ENCODE data around the gene DNAH8.
"Not testable (repeated sequence)": the region's sequence is repeated elsewhere in the genome, so short reads cannot be mapped to it uniquely, and the experiment has no call there.

DNAH8 gene, protein sequence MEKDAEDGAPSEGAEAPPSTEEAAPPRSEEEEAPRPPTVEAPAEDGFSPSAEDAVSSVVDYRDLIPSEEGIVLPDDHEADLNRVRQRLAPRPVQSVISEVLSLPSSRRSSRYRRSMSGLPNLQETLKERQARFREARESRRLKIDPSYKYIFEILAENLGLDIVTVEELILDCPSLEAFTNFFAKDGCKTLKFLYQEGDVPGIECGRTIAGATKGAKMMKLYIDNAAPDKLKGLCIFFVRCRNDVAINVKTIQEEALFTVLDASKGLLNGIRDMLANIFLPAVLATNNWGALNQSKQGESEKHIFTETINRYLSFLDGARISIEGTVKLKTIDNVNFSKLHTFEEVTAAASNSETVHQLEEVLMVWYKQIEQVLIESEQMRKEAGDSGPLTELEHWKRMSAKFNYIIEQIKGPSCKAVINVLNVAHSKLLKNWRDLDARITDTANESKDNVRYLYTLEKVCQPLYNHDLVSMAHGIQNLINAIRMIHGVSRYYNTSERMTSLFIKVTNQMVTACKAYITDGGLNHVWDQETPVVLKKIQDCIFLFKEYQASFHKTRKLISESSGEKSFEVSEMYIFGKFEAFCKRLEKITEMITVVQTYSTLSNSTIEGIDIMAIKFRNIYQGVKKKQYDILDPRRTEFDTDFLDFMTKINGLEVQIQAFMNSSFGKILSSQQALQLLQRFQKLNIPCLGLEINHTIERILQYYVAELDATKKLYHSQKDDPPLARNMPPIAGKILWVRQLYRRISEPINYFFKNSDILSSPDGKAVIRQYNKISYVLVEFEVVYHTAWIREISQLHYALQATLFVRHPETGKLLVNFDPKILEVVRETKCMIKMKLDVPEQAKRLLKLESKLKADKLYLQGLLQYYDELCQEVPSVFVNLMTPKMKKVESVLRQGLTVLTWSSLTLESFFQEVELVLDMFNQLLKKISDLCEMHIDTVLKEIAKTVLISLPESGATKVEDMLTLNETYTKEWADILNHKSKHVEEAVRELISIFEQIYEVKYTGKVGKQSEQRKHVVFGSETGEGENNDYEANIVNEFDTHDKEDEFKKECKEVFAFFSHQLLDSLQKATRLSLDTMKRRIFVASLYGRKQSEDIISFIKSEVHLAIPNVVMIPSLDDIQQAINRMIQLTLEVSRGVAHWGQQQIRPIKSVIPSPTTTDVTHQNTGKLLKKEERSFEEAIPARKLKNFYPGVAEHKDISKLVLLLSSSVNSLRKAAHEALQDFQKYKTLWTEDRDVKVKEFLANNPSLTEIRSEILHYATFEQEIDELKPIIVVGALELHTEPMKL (N-terminal part only)

DNA sequence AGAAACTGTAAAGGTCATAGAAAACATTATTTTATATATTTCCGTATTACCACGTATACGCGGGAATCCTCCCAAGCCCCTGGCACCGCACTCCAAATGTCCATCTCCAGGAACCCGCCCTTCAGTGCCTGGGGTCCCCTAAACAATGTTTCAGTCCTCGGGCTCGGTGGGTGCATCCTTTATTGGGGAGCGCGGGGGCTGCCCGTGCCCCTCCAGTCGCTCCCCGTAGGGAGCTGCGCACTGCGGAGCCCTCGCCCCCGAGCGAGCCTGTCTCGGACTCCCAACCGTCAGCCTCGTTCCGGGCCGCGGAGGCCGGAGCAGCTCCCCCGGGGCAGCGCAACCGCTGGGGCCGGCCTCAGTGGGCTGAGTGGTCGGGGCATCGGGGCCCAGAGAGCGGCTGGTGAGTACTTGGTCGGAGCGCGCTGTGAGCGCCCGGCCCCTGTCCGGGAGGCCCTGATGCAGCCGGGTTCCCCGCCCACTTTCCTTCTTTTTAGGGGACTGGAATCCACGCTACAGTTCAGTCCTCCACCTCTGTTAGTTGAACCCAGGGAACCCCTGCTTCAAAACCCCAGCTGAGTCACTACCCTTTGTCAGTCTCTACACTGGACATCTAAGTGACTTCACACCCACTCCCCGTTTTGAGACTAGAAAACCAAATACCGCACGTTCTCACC is at the start of gene DNAH8:
Gene DNAH8 (plus strand): TSS at position 296 of the 674 bp plus-strand sequence. CDS start 7,499 bp downstream, outside the sequence.
- DNase-seq: peak; percentile 9

DNA sequence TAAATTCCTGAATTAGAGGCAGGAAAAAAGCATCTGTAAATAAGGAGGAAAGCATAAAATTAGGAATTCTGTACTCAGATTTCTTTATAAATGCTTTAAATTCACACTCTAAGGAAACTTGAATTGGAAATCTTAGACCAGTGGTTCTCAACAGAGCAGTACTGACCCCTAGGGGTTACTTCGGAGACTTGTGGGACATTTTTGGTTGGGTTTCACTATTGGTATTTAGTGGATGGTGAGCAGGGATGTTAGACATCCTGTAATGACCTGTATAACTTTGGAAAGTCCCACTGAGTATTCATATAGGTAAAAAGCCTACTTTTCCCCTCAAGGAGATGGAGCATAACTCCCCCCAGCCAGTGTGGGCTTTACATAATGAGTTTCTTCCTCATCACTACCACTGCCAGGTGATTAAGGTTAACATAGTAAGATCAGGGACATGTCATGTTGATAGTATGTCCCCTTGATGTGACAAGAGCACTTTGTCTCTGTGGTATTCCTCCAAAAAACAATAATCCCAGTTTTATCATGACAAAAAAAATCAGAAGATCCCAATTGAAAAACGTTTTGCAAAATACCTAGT is 43.1 kb upstream of the DNAH8 start:
- no peak for DNase-seq

DNA sequence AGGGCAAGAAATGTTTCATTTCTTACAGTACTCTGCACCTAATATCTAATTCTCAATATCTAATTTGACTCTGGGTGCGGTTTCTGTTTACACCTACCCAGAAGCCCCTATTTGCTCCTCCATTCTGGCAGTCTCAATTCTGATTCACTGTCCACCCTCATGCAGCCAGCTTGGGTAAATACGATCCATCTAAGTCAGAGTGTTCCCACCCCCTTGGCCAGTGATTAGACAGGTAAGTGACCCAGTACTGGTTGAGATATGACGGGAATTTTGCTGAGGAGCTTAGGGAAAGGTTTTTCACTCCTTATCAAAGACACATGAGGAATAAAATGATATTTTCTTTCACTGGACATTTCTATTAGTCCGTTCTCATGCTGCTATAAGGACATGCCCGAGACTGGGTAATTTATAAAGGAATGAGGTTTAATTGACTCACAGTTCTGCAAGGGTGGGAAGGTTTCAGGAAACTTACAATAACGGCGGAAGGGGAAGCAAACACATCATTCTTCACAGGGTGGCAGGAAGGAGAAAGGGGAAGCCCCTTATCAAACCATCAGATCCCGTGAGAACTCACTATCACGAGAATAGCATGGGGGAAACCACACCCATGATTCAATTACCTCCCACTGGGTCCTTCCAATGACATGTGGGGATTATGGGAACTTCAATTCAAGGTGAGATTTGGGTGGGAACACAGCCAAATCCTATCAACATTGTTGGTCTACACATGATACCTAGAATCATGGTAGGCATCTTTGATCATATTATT is 41.5 kb upstream of the DNAH8 start:
- no peak for DNase-seq

DNA sequence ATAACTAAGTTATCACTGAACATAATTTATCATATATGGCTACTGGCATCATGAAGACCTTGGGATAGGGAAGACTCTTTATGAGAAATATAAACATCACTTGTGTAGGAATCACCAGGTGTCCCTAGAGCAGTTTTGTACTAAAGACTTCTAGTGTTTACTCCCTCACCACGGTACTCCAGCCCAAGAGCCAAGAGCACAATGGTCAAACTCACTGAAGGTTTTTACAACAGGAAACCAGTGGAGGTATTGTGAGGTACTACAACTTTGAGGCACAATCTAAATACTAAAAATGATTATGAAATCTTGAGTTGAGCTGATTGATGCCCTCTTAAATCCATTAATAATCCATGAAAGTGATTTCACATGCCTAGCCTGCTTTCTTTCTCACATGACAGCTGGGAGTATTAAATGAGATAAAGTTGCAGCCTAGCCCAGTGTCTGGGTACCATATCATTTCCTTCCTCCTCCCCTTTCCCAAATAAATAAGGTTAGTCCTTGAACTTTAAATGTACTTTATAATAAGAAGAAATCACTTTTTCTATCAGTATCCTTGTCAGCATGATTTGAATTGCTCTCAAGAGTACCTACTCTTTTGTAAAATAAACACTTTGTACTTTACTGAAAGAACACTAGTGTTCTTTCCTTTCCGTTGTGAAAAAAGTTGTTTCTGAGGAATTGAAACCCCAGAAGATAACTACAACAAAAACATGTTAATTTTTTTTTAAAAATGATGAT is 38.7 kb upstream of the DNAH8 start:
- no peak for DNase-seq

DNA sequence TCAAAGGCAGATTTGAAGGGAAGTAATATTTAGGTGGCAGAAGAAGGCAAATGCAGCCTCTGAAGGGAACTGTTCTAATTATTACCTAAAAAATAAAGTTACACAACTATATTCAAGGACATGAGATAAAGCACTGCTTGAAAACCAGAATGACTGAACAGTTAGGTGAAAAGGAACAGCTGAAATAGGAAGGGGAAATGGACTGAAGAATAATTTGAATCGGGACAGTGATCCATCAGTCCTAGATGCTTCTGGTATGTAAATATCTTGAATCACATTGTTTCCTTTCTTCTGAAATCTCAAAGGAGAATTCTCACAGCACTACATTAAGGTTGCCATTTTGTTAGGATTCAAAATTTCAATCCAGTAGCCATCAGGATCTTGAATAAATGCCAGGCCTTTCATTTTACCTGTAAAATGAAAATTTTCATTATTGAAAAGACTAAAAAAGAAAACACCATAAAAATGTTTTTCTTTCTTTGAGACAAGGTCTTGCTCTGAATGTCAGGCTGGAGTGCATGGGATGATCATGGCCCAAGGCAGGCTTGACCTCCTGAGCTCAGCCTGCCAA is 38.1 kb upstream of the DNAH8 start:
- no peak for DNase-seq

DNA sequence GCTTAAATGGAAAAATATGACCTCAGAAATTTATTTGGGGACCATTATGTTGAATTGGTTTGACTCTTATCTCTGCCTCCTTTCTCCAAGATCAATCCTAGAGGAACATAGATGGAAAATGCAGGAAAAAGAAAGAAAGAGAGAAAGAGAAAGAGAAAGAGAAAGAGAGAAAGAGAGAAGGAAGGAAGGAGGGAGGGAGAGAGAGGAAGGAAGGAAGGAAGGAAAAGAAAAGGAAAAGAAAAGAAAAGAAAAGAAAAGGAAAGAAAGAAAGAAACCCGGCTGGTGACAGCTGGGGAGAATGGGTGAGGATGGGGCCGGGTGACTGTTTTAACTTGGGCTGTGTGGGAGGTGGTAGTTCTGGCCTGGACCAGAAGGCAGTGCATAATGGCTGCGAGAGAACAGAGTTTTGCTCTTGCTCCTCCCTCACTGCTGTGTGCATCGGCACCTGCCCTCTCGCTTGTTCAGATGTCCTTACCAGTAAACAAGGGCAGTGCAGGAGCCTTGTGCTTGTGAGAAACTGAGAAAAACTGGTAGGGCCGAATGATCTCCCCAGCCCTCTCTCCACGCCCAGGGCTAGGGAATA is 36.8 kb upstream of the DNAH8 start:
- DNase-seq: no peak

DNA sequence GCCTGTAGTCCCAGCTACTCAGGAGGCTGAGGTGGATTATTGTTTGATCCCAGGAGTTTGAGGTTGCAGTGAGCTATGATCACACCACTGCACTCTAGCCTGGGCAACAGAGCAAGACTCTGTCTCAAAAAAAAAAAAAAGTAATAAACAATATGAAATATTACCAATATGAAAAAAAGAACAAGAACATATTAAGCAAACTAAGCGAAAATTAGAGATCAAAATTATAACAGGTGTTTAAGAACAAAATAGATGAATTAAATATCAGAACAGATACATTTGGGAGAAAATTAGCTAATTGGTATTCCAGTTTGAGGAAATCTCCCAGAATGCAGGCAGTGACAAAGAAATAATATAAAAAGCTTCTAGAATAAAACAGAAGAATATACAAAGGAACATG is 35.4 kb upstream of the DNAH8 start:
- DNase-seq: no peak

DNA sequence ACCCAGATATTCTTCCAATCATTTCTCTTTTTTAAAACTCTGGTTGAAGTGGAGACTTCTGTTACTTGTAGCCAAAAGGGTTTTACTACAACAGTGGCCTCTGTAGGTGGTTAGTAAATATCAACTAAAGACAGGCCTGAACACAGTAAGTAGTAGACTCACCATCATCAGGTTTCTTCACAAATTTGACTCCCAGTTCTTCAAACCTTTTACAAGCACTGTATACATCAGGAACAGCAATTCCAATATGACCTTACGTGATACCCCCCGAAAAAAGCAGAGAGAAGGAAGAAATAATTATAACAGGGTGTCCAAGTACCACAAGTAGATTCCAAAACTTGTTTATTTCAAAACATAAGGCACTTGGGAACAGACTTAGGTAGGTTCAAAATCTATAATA is 33.3 kb upstream of the DNAH8 start:
- DNase-seq: no peak

DNA sequence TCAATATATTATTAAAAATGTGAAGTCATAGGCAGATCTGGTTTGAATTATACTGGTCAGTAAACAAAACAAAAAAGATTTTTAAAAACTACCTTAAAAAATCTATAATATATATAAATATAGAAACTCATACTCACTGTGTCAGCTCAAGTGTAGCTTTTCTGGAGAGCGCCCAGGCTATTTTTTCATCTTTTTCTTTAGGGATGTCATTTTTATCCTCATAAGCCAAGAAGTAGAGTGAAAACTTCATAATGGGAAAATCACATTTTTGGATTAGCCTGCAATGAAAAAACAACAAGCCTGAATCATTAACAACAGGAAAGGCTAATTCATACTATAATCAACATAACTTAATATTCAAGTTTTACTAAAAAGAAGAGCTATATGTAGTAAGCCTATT is 30.9 kb upstream of the DNAH8 start:
- no peak for DNase-seq

DNA sequence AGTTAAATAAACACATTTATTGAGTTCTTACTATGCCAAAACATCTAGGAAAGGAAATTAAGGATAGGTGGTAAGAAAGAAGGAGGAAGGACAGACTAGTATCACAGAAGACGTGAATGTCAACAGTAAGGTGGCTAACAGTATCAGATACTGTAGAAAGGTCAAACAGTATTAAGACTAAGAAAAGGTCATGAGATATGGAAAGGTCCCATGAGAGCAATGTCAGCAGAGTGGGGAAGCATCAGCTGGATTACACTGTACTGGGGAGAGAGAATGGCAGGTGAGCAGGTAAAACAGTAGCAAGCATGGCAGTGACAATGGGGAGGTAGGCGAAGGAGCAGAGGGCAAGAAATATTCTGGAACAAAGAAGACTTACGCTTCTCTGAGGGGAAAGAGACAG is 30.2 kb upstream of the DNAH8 start:
- no peak for DNase-seq

DNA sequence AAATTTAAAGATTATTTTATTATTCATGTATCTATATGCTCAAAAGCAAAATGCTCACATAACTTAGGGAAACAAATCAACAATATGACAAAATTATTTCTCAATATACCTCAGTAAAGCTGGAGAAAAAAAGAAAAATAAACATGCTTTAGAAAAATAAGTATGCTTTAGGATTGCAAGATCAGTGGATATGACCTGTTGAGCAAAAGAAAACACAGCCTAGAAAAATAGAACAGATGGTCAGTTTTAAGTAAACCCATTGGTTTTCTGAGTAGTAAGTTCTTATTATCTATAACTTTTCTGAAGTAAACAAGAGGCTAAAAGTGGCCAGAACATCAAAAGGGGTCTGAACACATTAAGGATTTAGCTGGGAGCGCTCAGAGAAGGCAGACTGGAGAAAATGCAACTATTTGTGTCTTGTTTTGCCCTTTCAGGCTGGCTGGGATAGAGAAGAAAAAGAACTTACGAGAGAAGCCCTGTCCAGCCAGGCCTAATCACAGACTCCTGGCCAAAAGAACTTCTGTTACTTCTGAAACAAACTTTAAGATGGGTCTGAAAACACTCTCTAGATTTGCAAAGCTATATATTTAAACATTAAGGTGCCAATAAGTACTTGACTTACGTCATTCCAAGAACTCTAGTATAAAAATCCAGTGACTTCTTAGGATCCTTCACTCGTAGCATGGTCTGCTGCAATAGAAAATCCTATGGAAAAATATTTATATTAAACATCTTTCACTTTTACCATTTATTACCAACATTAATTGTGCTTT is 28.7 kb upstream of the DNAH8 start:
- DNase-seq: no peak

DNA sequence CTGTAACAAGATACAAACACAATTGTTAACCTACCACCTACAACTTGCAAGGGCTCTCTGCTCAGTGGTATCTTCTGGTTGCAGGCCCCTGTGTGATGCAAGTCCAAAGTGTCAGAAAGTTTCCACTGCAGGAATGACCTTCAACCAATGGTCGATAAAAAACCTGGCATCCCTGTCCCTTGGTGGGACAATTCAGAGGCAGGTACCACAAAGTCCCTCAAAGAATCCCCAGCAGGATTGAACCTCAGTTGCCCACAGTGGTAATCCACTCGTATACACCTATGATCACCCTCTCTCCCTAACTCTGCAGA is 28.1 kb upstream of the DNAH8 start:
- no peak for DNase-seq

DNA sequence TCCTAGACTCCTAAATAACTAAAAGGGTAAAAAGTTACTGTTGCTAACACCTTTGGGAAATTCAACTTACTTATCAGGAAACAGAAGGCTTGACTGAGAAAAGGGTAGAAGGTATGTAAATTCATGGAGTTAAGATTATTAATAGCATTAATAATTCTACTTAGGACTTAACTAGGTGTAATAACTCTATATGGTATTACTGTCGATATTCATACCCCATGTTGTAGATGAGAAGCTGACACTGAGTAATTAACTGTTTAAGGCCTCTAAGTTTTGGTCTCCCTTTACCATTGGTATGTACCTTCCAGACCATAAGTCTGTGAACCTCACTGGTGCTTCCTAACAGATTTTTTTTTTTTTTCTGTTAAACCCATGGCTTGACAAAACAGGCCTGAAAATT is 27.6 kb upstream of the DNAH8 start:
- DNase-seq: no peak

DNA sequence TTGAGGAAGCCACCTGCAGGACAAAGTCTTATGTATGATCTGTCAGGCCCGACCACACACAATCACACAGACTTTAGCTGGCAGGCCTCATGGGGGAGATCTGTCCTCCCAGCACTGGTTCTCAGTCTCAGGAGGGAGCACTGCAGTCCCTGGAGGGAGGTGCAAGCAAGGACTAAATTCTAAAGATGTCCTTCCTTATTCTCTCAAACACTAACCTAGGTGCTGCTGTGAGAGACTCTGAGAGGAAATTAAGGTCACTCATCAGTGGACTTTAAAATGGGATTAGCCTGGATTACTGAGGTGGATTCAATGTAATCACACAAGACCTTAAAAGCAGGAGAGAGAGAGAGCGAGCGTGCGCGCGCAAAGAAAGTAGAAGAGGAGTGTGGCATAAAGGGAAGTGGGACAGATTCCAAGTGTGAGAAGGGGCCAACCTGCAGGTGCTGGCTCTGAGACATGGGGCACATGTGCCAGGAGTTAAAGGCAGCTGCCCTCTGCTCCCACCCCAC is 26.5 kb upstream of the DNAH8 start:
- no peak for DNase-seq

DNA sequence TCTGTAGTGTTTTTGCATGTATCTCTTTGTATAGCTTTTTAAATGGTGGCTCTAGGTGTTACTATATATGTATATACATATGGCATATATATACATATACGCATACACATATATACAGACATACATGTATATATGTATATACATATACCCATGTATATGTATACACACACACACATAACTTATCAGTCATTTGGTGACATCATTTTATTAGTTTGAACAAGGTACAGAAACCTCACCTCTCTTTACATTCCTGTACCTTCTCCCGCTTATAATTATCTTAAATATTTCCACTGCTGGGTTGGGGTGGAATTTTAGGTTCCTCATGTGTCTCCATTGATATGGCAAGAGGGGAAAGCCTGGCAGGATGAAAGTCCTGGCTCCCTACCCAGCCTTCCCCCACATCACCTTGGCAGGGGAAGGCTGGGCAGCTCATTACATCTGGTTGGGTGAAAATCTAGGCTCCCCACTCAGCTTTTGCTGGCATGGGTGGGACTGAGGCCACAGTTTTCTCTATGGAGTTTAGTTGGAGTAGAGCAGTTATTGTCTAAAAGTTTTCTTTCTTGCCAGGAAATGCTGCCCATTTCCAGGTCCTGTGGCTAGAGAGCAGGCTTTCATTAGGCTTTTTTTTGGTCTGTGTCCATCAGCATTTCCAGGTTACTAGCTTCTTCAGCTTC is 19.7 kb upstream of the DNAH8 start:
- DNase-seq: no peak

DNA sequence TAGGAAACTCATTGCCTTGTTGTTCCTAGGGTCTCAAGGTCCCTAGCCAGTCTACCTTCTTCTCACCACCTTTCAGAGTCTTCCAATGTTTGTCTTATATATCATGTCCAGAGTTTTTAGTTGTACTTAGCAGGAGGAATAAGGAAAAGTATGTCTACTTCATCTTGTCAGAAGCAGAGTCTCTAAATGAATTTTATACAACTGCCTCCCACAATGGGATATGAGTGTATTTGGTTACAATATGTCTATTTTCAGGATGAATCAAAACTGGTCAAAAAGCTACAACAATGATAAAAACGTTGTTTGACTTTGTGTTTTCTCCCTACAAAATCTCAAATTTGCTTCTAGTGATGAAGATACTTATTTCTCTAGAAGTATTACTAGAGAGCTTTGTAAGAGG is 19.2 kb upstream of the DNAH8 start:
- DNase-seq: no peak

DNA sequence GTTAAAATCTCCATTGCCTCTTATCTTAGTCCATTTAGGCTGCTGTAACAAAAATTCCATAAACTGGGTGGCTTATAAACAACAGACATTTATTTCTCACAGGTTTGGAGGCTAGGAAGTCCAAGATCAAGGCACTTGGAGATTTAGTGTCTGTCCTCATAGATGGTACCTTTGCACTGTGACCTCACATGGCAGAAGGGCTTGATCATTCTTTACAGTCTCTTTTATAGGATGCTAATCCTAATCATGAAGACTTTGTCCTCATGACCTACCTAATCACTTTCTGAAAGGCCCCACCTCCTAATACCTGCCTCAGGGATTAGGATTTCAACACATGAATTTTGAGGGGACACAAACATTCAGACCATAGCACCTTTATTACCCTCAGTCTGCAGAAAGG is 18.8 kb upstream of the DNAH8 start:
- no peak for DNase-seq

DNA sequence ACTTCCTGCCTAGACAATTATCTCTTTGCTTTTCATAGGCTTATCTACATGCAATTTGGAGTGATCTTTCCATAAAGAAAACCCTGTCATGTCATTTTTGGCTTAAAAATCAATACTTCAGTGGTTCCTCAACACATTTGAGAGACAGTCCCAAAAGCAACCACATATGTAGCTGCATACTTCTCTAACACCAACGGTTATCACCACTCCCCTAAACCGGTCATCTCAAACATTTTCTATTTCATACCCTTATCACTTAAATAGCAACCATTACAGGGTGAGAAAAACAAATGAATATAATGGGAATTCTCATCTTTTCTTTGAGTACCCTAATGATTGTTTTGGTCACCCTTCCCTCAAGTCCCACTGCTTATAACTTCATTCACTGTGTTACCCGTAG is 17.3 kb upstream of the DNAH8 start:
- DNase-seq: no peak

DNA sequence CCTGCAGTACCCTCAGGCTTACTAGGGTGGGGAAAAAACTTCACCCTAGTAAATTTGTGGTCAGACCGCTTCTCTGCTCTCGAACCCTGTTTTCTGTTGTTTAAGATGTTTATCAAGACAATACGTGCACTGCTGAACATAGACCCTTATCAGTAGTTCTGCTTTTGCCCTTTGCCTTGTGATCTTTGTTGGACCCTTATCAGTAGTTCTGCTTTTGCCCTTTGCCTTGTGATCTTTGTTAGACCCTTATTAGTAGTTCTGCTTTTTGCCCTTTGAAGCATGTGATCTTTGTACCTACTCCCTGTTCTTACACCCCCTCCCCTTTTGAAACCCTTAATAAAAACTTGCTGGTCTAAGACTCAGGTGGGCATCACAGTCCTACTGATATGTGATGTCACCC is 15.4 kb upstream of the DNAH8 start:
- not testable (repeated sequence) for DNase-seq

Data from stimulated activated CD4-positive, alpha-beta T cell treated with anti-CD3 and anti-CD28 coated beads, Interleukin-4, amount 100 ng/mL, for 1 hour (primary cell).